Activated CD8-positive, alpha-beta memory T cell treated with anti-CD3 and anti-CD28 coated beads for 36 hours (primary cell): ENCODE results near the gene KRT222. TPM values are rescaled to one million over a fixed set of nuclear protein-coding genes. Genes with fewer than 3 reads are reported as not detected.

Source experiments
- CTCF ChIA-PET: fragments of 350-600 bp; sonication (Branson Sonifier 250); formaldehyde crosslinking; loops from one replicate; lab custom pipeline; 2021; ENCODE audit warnings: antibody characterized with exemption; lab: Charles Lee
- POLR2A ChIA-PET: fragments of 350-600 bp; sonication (Branson Sonifier 250); formaldehyde crosslinking; loops from one replicate; lab custom pipeline; 2021; ENCODE audit warnings: antibody characterized with exemption; lab: Charles Lee
- total RNA-seq, 2 experiments: library from RNA; stranded (reverse); gene quantifications; one replicate each; pipeline ENCODE4 v1.2.3, GENCODE V29; 2021

Gene KRT222
- total RNA-seq, 2 experiments from 2014 or later = not detected

DNA sequence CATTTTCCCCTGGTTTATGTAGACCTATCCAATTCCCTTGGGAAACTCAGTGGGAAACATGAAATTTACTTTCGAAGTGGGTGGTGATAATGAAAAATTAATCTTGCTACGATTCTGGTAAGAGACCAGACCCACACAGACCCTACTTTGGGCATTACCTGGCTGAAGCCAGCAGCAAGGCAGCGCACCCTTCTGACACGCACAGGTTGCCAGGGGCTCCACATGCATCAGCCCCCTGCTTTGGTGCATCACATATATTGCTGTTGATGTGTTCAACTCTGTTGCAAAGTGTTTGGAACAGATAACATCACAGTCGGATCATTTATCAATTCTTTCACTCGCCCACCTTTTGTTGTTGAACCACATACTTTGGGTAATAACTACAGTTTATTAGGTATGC lies 44.0 kb downstream of the KRT222 start:
- POLR2A ChIA-PET = no interaction called here
- CTCF ChIA-PET = no interaction called here

GRCh38 chr17:40618754-40619625 lies 46.0 kb downstream of the KRT222 start:
- CTCF ChIA-PET = interaction anchor here (0.7 to 1.6 kb wide), 10 partner anchors 16 to 1047 kb away, joined by 3 to 7 read pairs (median 3); no protein-coding TSS in a partner anchor

GRCh38 chr17:40617678-40618240 lies 47.2 kb downstream of the KRT222 start:
- ChIA-PET POLR2A (no interaction called here), CTCF (interaction anchor here (0.7 to 1.5 kb wide), 2 partner anchors 25 to 56 kb away, joined by 4 to 5 read pairs; no protein-coding TSS in a partner anchor)

More at GRCh38 chr17:40618754-40619625, 46.0 kb downstream of the KRT222 start:
- POLR2A ChIA-PET = interaction anchor here (0.7 kb wide), 1 partner anchor 16 kb away, joined by 3 read pairs; no protein-coding TSS in a partner anchor

DNA sequence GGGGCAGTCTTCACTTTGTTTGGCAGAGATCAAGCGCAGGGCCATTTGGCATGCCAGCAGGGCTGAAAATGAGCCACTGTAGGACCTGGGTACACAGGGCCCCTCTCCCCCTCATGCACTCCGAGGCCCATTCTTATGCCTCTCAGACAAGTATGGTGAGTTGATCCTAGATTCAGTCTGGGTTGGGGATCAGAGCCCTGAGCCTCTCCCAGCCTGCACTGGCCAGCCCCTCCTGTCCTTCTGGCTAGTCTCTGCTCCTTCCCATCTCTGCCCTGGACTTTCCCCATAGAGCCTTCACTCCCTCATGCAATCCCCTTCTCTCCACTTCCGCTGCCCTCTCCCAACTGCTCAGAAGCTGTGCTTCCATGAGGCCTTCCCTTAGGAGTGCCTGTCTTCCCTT lies 48.4 kb downstream of the KRT222 start:
- ChIA-PET POLR2A (no interaction called here), CTCF (interaction anchor here (2.3 kb wide), 1 partner anchor 53 kb away, joined by 12 read pairs; the partner anchor contains the start of gene CCR7)

DNA sequence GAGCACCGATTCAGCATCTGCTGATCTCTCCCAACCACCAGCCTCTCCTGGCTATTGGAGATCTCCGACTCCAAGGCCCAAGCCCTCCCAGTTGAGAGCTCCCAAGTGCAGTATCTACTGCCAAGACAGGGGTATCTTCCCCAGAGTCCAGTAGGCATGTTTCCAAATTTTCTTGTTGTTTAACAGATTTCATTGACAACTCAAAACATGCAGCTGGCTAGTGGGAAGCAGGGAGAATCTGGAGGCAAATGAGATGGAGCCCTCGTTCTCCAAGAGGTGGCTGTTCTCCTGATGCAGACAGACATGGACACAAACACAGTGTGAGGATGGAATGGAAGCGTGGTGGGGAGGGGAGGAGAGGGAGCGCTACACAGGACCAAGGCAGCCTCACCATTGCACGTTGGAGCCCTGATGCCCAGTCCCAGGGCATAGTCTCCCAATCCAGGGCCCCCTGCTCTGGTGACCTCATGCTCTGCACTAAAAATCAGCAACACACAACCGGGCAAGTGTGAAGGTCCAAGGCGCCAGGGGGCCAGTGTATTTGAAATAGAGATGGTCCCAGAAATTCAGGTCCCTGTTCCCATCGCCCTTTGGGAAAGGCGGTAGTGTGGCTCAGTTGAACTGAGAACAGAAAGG lies 49.0 kb downstream of the KRT222 start:
- ChIA-PET POLR2A (interaction anchor here (0.6 to 1.9 kb wide), 4 partner anchors 27 to 55 kb away, joined by 4 to 9 read pairs (median 6); no protein-coding TSS in a partner anchor), CTCF (interaction anchor here (0.8 to 2.3 kb wide), 4 partner anchors 52 to 1047 kb away, joined by 3 to 12 read pairs (median 4); partner anchors contain the start of gene CCR7)

- CTCF ChIA-PET = interaction anchor here (0.8 to 2.3 kb wide), 6 partner anchors 13 to 1048 kb away, joined by 3 to 12 read pairs (median 4); partner anchors contain the start of gene CCR7
- POLR2A ChIA-PET = interaction anchor here (0.6 to 1.9 kb wide), 4 partner anchors 27 to 54 kb away, joined by 4 to 9 read pairs (median 6); no protein-coding TSS in a partner anchor
Observed at GRCh38 chr17:40615068-40615840, 49.7 kb downstream of the KRT222 start.

DNA sequence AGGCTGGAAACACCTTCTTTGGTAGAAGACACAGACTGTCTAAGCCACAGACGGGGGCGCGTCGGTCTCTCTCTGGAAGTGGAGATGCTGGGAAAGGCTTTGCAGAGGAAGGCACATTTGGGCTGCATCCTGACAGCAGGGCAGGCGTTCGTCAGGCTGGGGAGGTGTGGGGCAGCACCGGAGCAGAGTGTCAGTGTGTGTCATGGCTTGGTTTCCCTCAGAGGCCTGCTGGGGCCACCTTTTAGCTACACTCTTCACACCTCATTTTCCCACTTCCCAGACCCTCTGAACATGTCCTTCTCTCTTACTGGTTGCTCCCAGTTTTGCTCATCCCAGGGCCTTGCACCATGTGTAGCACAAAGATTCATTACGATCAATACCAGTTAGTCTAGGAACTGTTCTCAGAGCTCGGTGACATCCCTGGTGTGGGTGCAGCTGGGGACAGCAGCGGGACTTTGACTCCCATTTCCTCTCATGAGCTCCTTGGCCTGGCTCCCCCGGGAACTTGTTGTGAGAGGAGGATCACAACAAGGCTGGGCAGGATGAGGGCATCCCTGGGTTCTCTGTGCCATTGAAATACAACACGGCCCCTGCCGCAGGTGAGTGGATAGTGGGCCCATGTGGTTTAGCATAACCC lies 50.4 kb downstream of the KRT222 start:
- ChIA-PET POLR2A (interaction anchor here (0.6 to 1.9 kb wide), 3 partner anchors 51 to 53 kb away, joined by 3 to 9 read pairs (median 4); no protein-coding TSS in a partner anchor), CTCF (interaction anchor here (1.2 to 2.3 kb wide), 5 partner anchors 12 to 1049 kb away, joined by 3 to 12 read pairs (median 5); partner anchors contain the start of gene CCR7)

DNA sequence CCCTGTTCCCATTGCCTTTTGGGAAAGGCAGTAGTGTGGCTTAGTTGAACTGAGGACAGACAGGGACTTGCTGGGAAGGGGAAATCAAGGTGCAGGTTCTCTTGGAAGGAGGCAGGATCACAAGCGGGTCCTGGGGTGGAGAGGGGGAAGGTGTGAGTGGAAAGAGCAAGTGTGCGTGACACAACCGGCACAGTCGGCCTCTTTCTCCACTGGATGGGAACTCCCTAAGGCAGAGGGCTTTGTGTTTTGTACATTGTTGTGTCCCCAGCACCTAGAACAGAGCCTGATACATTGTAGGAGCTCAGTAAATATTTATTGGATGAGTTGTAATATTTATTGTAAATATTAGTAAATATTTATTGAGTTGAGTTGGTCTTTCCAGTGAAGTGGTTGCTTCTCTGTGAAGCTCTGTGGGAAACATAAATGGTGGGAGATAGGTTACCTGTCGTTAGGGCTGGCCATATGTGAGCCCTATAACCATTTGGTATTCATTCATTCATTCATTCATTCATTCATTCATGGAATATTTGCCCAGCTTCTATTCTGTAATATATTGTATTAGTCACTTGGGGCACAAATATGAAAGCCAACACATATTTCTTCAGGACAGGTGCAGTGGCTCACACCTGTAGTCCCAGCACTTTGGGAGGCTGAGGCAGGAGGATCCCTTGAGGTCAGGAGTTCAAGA lies 51.4 kb downstream of the KRT222 start:
- ChIA-PET POLR2A (interaction anchor here (1.3 kb wide), 1 partner anchor 53 kb away, joined by 7 read pairs; no protein-coding TSS in a partner anchor), CTCF (interaction anchor here (0.6 to 2.0 kb wide), 6 partner anchors 10 to 51 kb away, joined by 3 to 6 read pairs (median 4); no protein-coding TSS in a partner anchor)

DNA sequence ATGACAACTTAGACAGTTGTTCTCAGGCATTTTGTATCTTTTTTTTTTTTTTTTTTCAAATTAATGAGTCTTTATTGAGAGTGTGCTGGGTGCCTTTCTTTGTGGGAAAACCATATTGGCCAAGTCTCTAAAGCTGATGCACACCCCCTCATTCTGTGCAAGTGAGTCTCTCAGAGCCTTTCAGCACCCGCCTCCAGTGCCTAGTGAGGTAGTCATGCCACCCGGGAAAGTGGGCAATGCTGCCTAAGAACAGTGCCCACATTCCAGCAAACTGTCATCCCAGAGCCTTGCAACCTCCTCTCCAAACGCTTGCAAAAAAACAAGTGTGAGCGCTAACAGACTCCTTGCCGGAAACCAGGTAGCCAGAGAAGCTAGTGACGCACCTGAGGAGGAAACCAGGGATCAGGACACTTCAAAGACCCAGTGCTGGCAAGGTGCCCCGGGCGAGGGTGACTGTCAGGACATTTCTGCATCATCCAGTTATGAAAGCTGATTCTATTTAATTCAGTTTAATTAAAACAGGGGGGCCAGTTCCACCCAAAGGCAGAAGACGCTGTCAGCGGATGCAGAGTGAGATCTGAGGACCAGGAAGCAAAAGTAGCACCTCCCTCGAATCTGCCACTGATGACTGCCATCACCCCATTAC lies 52.3 kb downstream of the KRT222 start:
- POLR2A ChIA-PET = interaction anchor here (1.3 kb wide), 1 partner anchor 52 kb away, joined by 7 read pairs; no protein-coding TSS in a partner anchor

GRCh38 chr17:40611840-40612474 lies 53.0 kb downstream of the KRT222 start:
- POLR2A ChIA-PET = interaction anchor here (1.3 kb wide), 1 partner anchor 13 kb away, joined by 6 read pairs; no protein-coding TSS in a partner anchor
- CTCF ChIA-PET = interaction anchor here (2.0 kb wide), 1 partner anchor 8 kb away, joined by 6 read pairs; no protein-coding TSS in a partner anchor

More for the DNA sequence above, 52.3 kb downstream of the KRT222 start:
- CTCF ChIA-PET = interaction anchor here (0.6 to 2.0 kb wide), 4 partner anchors 9 to 50 kb away, joined by 3 to 6 read pairs (median 4); no protein-coding TSS in a partner anchor

GRCh38 chr17:40610359-40610758 lies 54.6 kb downstream of the KRT222 start:
- ChIA-PET CTCF (interaction anchor here (0.7 to 1.7 kb wide), 3 partner anchors 36 to 49 kb away, joined by 3 to 12 read pairs (median 9); no protein-coding TSS in a partner anchor), POLR2A (interaction anchor here (0.6 to 2.1 kb wide), 4 partner anchors 27 to 49 kb away, joined by 5 to 18 read pairs (median 11); partner anchors contain the start of genes CCR7 and SMARCE1)

GRCh38 chr17:40608061-40608581 lies 56.9 kb downstream of the KRT222 start:
- POLR2A ChIA-PET = interaction anchor here (0.6 kb wide), 1 partner anchor 47 kb away, joined by 3 read pairs; no protein-coding TSS in a partner anchor

GRCh38 chr17:40607641-40608040 lies 57.3 kb downstream of the KRT222 start:
- POLR2A ChIA-PET = interaction anchor here (0.6 to 0.8 kb wide), 2 partner anchors 47 kb away, joined by 3 read pairs; no protein-coding TSS in a partner anchor
- CTCF ChIA-PET = interaction anchor here (0.7 to 0.8 kb wide), 2 partner anchors 10 to 47 kb away, joined by 3 read pairs; no protein-coding TSS in a partner anchor

More at GRCh38 chr17:40608061-40608581, 56.9 kb downstream of the KRT222 start:
- CTCF ChIA-PET = interaction anchor here (0.8 kb wide), 1 partner anchor 10 kb away, joined by 3 read pairs; no protein-coding TSS in a partner anchor

DNA sequence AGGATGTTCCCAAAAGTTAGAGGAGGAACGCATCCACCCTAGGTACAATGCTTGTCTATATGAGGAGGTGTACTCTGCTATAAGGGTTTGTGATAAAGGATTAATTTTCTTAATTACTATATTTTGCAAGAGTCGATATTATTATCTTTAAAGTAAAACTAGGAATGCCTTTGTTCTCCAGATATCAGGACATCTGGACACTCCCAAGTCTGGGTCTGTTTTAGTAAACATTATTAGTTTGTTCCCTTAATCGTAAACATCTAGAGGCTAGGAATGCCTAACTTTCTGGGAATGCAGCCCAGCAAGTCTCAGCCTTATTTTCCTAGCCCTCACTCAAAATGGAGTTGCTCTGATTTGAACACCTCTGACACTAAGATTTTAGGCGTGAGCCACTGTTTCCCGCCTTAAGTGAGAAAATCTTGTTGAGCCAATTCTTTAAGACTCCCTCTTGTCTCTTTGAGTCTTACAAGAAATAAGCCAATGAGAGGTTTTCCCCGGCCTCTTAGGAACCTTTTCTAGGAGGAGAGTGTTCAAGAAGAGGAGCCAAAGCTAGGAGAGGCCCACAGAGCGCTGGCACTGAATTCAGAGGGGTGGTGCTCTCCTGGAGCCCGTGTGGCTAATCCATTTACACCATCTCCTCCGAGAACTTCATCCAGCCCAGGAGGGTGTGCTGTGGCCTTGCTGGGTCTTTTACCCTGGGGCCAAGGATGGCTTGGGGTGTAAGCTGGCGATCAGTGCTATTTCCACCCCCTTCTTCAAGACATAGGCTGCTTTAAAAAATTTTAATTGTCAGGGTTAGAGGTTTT lies 58.2 kb downstream of the KRT222 start:
- CTCF ChIA-PET = interaction anchor here (0.7 kb wide), 1 partner anchor 46 kb away, joined by 3 read pairs; no protein-coding TSS in a partner anchor

More for the DNA sequence above, 58.2 kb downstream of the KRT222 start:
- POLR2A ChIA-PET = interaction anchor here (0.8 to 4.9 kb wide), 2 partner anchors 44 to 46 kb away, joined by 3 to 43 read pairs; partner anchors contain the start of gene CCR7
